HG03025 (cell line): ENCODE data around the gene ASIC1.

ENCODE experiments used
- ATAC-seq: cut with Tn5 transposase; IDR thresholded peaks from one replicate; pipeline ENCODE4 v1.9.1; 2021; ENCODE audit warnings: mild to moderate bottlenecking, moderate library complexity; ENCODE audit not compliant: unreplicated experiment, low FRiP score

ASIC1 gene

DNA sequence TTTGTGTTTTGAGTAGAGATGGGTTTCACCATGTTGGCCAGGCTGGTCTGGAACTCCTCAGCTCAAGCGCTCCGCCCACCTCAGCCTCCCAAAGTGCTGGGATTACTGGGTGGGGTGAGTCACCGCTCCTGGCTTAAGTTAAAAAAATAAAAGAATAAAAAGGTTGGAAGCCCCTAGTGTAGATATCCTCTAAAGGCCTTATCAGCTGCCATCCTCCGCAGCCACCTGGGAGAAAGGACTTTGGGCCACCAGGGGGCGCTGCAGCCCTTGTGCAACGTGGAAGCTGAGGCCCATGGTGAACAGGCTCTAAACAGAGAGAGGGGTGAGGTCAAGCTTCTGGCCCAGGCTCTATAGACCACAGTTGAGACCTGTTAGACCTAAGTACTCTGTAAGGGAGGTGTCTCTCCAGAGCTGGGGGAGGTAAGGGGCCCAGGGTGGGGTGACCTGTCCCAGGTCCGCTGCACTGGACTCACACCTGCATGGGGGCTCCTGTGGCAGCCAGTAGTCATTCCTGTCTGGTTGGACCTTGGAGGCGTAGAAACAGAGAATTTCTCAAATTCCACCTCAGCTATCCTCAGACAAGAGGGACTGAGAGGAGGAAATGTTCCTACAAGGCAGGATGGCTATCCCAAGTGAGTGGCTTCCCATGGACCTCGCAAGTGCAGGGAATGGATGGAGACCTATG, 18.1 kb upstream of the ASIC1 start:
- no peak for ATAC-seq

DNA sequence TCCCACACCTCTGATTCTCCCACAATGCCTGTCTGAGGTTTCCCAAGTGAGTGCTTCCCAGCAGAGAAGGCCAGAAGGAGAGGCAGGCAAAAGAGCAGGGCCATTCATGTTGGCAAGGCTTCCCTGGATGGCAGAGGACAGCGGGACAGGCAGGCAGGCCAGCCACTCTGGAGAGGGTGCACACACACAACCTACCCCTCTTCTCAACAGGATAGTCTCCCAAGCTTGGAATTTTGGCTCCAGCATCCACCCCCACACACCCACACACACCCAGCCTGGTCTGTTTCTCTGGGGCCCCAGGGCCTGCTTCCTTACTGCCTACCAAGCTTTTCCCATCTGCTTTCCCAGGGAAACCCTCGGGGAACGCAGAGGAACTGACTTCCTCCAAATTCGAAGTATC, 16.7 kb upstream of the ASIC1 start:
- ATAC-seq = no peak

DNA sequence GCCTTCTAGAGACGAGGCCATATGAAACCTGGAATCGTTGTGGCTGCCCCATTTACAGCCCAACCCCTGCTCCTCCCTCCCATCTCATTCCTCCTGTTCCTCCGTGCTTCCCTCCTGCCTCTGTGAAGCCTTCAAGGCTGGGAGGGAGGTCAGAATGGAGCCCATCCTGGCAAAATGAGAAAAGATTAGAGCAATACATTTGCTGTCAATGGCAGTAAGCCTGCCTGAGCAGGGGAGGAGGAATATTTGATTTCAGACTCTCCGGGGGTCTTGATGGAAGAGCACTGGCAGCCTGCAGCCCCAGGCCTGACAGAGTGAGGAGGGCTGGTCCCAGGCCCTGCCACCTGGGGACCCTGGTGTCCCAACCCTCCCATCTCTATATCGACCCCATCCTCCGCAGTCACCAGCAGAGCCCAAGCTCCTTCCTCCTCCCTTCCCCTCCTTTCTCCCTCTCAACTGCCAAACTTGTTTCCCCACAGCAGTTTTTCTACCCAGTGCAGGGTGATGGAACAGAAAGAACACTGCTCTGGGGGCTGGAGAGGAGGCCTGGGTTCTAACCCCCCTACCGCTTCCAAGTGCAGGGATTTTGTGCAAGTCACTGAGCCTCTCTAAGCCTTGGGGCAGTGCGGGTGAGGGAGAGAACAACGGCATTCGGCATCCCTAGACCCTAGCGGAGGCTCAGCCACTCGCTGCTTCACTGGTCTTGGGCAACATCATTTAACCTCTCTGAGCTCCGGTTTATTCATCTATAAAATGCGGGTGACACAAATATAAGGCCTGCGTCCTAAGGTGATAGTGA, 16.1 kb upstream of the ASIC1 start:
- ATAC-seq = no peak

DNA sequence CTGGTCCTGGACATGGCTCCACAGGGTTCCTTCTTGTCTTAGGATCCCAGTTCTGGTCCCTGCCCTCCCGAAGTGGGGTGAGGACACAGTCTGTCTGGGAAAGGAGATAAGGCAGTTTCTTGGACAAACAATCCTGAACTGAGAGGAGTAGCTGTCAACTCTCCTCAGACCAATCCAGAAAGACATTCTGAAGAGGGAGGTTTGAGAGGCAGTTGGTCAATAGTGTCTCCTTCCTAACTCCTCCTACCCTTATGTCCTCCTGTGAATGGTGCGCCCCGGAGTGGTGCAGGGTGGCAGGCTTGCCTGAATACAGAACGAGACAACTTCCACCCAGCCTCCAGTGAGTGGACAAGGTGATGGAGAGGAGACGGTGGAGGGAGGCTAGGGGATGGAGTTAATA, 15.4 kb upstream of the ASIC1 start:
- ATAC-seq = no peak

DNA sequence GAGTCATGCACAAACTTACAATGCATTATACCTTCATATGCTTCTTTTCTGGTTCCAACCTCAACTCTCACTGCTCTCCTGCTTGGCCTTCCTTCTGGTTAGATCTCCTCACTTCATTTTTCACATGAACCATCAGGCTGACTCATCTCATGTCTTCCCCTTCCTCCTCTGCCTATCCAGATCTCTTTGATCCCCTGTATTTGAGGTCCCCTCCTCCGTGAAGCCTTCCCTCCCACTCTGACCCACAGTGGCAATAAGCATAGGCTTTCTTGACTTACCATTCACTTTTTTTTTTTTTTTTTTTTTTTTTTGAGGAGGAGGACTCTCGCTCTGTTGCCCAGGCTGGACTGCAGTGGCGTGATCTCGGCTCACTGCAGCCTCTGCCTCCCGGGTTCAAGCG, 14.7 kb upstream of the ASIC1 start:
- no peak for ATAC-seq

DNA sequence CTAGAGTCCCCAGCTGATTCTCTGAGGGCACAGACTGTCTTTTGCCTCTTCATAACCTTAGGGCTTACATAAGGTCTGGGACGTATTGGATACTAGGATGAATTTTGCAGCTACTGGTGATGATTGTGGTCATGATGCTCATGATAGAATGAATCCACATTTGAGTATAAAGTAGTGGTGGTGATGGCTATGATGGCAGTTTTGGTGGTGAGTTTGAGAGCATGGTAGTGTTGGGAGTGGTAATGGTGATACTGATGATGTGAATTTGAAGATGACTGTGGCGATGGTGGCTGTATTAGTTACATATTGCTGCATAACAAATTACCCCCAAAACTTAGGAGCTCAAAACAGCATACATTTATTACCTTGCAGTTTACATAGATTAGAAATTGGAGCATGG, 14.1 kb upstream of the ASIC1 start:
- no peak for ATAC-seq

DNA sequence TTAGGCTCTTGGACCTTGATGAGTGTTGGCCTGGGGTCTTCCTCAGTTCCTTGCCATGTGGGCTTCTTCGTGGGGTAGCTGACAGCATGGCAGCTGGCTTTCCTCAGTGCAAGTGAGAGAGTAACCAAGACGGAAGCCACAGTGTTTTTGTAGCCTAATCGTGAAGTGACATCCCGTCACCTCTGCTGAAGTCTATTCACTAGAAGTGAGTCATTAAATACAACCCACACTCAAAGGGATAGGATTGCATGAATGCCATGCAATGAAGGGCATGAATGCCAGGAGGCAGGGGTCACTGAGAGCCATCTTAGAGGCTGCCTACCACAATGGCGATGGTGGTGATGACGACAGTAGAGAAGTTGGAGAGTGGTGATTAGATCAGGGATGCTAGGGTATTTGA, 13.5 kb upstream of the ASIC1 start:
- ATAC-seq = no peak

DNA sequence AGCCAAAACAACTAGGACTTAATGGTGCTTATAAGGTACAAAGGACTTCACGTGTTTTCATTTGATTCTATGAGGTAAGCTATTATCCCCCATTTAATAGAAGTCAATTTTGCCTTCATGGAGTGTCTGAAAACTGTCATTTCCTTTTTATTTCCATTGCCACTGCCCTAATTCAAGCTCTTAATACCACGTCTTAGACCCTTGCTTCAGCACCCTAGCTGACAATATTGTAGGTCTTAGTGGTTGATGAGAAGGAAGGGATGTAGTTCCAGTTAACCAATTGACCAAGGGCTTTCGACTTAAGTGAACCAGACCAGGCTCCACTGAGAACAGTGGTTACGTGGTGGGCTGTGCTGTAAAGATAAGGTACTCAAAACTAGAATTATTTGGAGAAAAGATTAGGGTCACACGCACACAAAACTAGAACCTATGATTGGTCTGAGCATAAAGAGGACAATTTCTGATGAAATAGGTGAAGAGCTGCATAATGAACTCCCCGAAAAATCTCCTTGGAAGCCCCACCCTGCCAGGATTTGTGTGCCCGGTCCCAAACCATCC, 9.6 kb upstream of the ASIC1 start:
- no peak for ATAC-seq

DNA sequence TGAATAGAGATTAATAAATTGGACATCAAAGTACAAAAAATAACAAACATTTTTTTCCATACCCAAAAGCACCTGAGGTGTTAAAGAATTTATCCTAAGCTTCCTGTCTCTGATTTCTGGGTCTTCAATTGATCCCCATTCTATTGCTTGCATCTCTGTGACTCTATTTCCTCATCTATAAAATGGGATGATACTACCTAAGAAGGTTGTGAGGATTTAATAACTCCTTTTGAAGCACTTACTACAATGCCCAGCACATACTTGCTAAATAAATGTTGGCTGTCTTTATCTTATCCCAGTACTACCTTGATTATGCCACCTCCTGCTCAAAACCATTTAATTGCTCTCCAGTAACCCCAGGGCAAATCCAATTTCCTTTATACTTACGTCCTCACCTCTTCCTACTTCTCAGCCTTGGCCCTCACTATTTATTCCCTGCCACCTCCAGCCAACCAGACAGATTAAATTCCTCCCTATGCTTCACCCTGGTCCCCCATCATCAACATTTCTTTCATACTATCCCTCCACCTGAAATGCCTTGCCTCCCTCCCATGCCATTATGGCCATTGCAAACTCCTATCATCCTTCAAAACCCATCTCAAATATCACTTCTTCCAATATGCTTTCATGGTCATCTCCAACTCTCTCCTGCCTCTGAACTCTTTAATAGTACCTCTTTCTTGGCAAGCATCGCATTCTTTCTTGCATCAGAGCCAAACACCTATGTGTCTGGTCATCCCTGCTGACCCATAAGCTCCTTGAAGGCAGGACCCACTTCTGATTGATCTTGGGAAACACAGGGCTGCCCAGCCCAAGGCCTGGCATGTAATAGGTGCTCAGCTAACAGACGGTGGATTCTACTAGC, 7.9 kb upstream of the ASIC1 start:
- no peak for ATAC-seq

DNA sequence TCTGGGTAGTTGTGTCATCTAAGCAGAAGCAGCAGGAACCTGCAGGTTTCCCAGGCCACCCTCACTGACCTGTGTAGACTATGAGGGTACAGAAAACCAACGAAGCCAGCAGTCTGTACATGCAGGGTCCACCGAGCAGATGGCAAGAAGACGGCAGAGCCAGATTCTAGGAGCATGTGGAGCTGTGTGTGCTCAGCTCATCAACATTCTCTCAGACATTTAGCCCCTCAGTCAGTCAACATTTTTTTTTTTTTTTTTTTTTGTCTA, 7.3 kb upstream of the ASIC1 start:
- ATAC-seq = no peak

DNA sequence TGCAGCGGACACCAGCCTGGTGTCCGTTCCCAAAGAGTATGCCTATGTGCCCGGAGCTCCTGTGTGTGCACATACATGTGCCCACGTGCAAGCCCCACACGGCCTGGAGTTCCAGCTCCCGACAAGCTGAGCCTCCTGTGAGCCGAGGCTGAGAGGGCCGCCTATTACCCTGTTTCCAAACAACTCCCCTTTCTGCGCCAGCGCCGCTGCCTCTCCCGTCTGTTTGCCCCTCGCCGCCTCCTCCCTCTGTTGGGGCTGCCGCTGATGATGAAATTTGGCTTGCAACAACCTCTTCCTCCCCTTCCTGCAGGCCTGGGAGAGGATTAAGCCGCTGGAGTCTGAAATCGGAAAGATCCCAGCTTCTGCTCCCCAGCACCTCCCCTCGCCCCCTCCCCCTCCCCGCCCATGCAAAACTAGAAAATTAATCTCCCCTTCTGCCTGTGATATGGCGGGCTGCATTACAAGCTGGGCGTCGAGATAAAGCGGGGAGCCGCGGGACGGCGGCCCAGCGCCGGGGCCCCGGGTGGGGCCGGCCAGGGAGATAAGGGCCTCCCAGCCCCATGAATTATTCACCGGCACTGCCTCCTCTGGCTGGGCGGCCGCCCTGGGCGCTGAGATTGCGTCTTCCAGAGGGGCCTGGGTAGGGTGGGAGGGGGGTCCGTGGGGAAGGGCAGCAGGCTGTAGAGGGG, 6.8 kb upstream of the ASIC1 start:
- ATAC-seq = no peak

DNA sequence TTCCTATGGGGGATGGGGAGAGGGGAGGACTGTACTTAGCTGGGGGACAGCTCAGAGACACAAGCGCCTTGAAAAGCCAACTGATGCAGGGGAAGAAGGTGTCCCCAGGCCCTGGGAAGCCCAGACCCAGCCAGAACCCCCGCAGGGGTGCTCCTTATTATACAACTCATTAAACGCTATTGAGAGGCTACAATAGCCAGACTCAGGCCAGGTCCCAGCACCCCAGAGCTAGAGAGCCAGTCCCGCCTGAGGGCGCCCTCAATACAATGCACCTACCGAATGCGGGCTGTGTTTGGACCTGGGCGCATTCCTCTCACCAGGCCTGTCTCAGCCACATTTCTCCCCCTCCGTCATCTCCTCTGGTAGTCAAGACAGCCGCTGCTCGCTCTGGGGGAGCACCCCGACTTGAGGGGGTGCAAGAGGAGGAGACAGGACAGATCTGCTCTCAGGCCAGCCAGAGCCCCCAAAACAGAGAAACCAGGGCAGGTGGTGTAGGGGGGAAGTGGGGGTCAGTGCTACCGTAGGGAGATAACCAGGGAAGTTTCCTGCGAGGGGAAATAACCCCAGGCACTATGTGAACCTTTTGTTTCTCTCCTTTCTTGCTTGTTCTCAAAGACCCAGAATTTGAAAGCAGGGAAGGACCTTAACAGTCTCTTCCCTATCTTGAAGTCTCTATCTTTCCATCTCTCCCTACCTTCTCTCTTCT, 6.1 kb upstream of the ASIC1 start:
- ATAC-seq = no peak

DNA sequence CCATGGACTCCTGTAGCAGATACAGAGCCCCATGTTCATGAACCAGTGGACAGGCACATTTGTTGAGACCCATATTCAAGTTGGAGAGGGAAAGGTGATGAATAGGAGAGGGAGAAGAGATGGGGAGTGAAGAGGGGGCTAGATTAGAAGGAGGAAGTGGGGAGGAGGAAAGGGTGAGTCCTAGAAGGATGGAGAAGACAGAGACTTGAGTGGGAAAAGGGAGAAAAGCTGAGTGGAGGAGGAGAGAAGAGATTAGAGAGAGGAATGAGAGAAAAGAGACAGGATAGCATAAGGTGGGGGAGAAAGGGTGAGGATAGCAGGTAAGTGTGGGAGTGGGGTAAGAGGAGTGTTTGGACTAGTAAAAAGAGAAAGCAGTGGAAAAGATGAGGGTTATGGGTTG, 4.9 kb upstream of the ASIC1 start:
- no peak for ATAC-seq

DNA sequence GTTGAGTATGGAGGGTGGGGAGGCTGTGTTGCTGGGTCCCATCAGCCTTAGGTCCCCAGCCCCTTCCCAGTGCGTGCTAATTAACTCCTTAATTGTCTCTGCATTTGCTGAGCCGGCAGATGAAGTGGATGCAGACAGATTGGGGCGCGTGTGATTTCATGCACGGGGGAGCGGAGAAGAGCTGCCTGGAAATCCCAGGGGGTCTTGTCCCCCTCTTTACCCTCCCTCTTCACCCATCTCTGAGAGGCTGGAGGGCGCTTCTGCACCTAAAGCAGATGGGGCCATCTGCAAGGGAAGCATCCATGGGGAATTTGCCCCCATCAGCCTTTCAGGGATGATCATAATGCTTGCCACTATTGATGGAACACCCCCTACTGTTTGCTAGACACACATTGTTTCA, 4.4 kb upstream of the ASIC1 start:
- ATAC-seq = no peak

DNA sequence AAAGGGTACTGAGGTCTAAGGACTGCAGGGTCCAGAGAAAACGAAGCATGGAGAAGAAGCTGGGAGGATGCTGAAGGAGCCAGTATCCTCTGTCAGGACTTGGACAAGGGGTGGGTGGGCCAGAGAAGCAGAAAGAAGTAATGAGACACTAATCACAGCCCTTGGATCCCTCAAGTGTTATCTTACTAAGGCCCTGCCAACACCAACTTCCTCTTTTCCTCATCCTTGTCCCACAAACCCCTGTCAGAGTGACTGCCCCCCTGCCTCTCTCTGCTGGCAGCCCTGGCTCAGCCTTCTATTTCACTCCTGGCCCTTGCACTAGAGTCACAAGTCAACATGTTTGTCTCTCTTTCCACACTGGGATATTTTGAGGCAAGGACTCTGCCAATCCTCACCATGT, 3.8 kb upstream of the ASIC1 start:
- ATAC-seq = no peak

DNA sequence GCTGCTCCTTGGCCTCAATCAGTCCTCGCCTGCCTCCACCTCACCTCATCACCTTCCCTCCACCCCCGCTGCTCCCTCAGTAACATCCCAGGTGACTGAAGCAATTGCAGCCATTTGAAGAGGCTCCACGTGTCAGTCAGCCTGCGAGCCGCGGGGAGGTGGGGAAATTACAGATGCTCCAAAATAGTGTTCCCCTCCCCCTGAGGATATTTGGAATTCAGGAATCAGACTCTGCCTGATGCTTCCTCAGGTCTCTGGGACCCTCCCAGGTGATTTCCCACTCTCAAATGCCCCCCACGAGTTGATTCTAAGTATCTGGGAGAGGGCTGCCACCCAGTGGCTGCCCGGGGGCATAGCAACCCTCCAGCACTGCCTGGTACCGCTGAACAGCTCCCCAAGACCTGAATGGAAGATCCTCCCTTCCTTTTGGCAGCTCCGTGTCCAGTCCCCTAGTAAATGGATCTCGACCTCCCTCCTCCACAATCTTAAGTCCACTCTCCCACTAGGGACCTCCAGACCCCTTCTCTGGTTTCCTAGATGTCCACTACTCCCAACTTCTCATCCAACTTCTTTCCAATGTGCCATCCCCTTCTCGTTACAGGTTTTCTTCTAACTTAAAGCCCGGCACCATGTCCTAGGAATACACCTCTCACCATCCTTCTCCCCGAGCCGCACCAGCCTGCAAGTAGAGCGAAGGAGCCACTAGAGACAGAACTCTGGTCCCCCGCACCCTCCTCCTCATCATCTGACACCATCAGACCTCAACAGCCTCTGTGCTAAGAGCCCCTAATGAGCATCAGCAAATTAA, 1.4 kb upstream of the ASIC1 start:
- no peak for ATAC-seq

DNA sequence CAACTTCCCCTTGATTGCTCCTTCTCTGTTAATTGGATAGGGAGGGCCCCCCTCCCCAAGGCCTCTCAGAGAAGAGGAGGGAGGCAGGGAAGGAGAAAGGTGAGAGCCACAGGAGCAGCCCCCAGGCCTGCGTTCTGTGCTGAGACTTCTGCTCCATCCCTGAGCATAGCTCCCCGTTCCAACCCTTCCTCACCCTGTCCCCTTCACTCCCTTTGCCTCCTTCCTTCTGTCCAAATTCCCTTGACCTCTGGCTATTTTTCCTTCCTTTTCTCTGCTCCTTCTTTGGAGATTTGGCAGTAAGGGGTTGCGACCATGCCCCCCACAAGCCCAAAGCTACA, 788 bp upstream of the ASIC1 start:
- ATAC-seq = no peak

DNA sequence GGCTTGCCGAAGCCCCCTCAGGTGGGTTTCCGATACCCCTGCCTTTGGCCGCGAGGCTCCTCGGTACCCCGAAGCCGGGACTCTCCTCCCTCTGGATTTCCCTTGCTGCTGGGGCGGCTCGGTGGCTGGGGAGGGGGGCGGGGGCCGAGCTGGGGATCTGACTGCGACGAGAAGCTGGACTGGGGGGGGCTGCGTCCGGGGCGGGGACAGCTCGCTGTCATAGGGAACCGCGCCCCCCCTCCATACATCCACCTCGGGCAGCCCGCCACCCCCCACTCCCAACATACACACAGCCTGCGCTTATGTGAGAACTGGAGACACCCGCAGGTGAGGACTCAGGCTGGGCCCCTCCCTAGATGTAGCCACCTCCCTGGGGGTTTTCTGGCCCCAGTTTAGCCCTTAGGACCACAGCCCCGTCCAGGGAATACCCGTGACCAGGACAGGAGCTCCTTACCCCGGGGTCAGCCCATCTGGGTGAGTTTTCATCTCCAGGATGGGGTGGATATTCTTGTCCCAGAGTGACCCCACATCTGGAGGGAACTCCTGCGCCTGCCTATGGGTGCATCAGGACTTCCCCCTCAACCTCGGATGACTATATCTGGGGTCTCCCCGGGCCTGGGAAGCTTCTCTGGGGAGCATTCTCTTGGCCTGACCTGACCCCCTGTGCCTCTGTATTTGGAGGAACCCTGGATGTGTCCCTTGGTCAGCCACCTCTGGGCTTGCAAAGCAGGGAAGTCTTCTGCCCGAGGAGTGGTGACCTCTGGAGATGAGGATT, 687 bp downstream of the ASIC1 start:
- no peak for ATAC-seq
